Endothelial cell (in vitro differentiated cells): Measurements from ENCODE around the gene B4GALNT3. TPM values are rescaled to one million over a fixed set of nuclear protein-coding genes. Genes with fewer than 3 reads are reported as not detected.
"Not testable (repeated sequence)": the region's sequence is repeated elsewhere in the genome, so short reads cannot be mapped to it uniquely, and the experiment has no call there.

Experiments
- DNase-seq: peaks from one replicate; pipeline ENCODE4 v3.0.0; 2021; ENCODE audit warnings: low spot score
- H3K27ac Mint-ChIP-seq: one replicate; pipeline ENCODE4 v1.8.0; 2021; ENCODE audit warnings: mixed read lengths, inconsistent platforms; ENCODE audit not compliant: unreplicated experiment
- H3K27me3 Mint-ChIP-seq: one replicate; pipeline ENCODE4 v1.8.0; 2021; ENCODE audit warnings: mild to moderate bottlenecking, moderate library complexity, mixed read lengths, inconsistent platforms; ENCODE audit not compliant: unreplicated experiment
- H3K36me3 Mint-ChIP-seq: one replicate; pipeline ENCODE4 v1.8.0; 2021; ENCODE audit warnings: mild to moderate bottlenecking, low read depth, mixed read lengths, inconsistent platforms; ENCODE audit not compliant: unreplicated experiment
- H3K4me1 Mint-ChIP-seq: one replicate; pipeline ENCODE4 v1.8.0; 2021; ENCODE audit warnings: mild to moderate bottlenecking, mixed read lengths, inconsistent platforms; ENCODE audit not compliant: unreplicated experiment
- H3K4me3 Mint-ChIP-seq: one replicate; pipeline ENCODE4 v1.8.0; 2021; ENCODE audit warnings: mild to moderate bottlenecking, mixed read lengths, inconsistent platforms; ENCODE audit not compliant: unreplicated experiment
- H3K9me3 Mint-ChIP-seq: one replicate; pipeline ENCODE4 v1.8.0; 2021; ENCODE audit warnings: mixed read lengths, inconsistent platforms; ENCODE audit not compliant: unreplicated experiment
- CTCF ChIP-seq: fragments of 200-600 bp; sonication (generic); IDR thresholded peaks from one replicate; pipeline ENCODE4 v1.5.0; 2021; ENCODE audit warnings: antibody characterized with exemption; ENCODE audit not compliant: unreplicated experiment
- total RNA-seq: library from RNA; stranded (reverse); fragmentation: NEBNext Ultra II Directional; extraction: Animal tissue kit (Norgen Biotek cat#: 25700); gene quantifications from one replicate; pipeline ENCODE4 v1.2.1, GENCODE V29; 2021; ENCODE audit not compliant: unreplicated experiment

The B4GALNT3 gene
- total RNA-seq, 1 donor from 2014 or later, result 4.2 TPM

GRCh38 chr12:574475-575128 is 114.9 kb downstream of the B4GALNT3 start:
- no peaks in the 10 kb centered on the region for H3K36me3 Mint-ChIP-seq
- peaks cover 5% of the 10 kb centered on the region for H3K4me1 Mint-ChIP-seq
- H3K27me3 Mint-ChIP-seq, result peaks cover 9% of the 10 kb centered on the region
- H3K27ac Mint-ChIP-seq, result no peak overlapping the region
- H3K9me3 Mint-ChIP-seq, result no peaks in the 10 kb centered on the region
- no peak for TF ChIP-seq CTCF
- no peak overlapping the region for H3K4me3 Mint-ChIP-seq
- DNase-seq, result no peak

GRCh38 chr12:575129-575502 is 115.4 kb downstream of the B4GALNT3 start:
- Mint-ChIP-seq H3K9me3 (no peaks in the 10 kb centered on the region), H3K4me3 (peak overlapping the region; percentile 25), H3K27me3 (peaks cover 9% of the 10 kb centered on the region), H3K36me3 (no peaks in the 10 kb centered on the region), H3K4me1 (peaks cover 6% of the 10 kb centered on the region), H3K27ac (no peak overlapping the region)
- DNase-seq, result no peak
- no peak for TF ChIP-seq CTCF

- Mint-ChIP-seq H3K27me3 (peaks cover 9% of the 10 kb centered on the region), H3K4me1 (peaks cover 6% of the 10 kb centered on the region), H3K4me3 (no peak overlapping the region), H3K9me3 (no peaks in the 10 kb centered on the region), H3K27ac (no peak overlapping the region), H3K36me3 (peaks cover 5% of the 10 kb centered on the region)
- peak; percentile 86 for DNase-seq
- TF ChIP-seq CTCF, result peak; percentile 100
These were observed 116.3 kb downstream of the B4GALNT3 start for GRCh38 chr12:575948-576614.

GRCh38 chr12:576615-577110 is 116.9 kb downstream of the B4GALNT3 start:
- Mint-ChIP-seq H3K27ac (no peak overlapping the region), H3K4me3 (no peak overlapping the region), H3K36me3 (peaks cover 5% of the 10 kb centered on the region), H3K9me3 (no peaks in the 10 kb centered on the region), H3K27me3 (peaks cover 7% of the 10 kb centered on the region), H3K4me1 (peaks cover 4% of the 10 kb centered on the region)
- TF ChIP-seq CTCF, result no peak
- DNase-seq, result no peak

GRCh38 chr12:577994-578747 is 118.4 kb downstream of the B4GALNT3 start:
- not testable (repeated sequence) for H3K9me3 Mint-ChIP-seq, H3K4me3 Mint-ChIP-seq, H3K27ac Mint-ChIP-seq, DNase-seq, H3K27me3 Mint-ChIP-seq, H3K36me3 Mint-ChIP-seq, H3K4me1 Mint-ChIP-seq
